Coronary artery (tissue), 2 donors: ENCODE data around the gene FARP2.
"Not testable (repeated sequence)": the region's sequence is repeated elsewhere in the genome, so short reads cannot be mapped to it uniquely, and the experiment has no call there.

Experiments used
- DNase-seq: peaks from one replicate; pipeline ENCODE4 v3.0.0-alpha.2; 2017; ENCODE audit warnings: low spot score
- H3K27ac ChIP-seq, 2 donors: fragments of 200-600 bp; sonication (generic); one replicate each; pipeline ENCODE4 v1.5.1; 2016 to 2019
- H3K4me3 ChIP-seq: fragments of 200-600 bp; sonication (generic); 2 replicates; pipeline ENCODE4 v1.5.1; 2016; ENCODE audit warnings: mild to moderate bottlenecking, moderate library complexity
- CTCF ChIP-seq: fragments of 200-600 bp; sonication (generic); IDR thresholded peaks from one replicate; pipeline ENCODE4 v1.5.1; 2019; ENCODE audit warnings: antibody characterized with exemption

The FARP2 gene

GRCh38 chr2:241364781-241365180, 8.7 kb downstream of the FARP2 start:
- no peak for DNase-seq
- Histone ChIP-seq H3K27ac (no peak overlapping the region), H3K4me3 (no peak overlapping the region)
- no peak for TF ChIP-seq CTCF

GRCh38 chr2:241366678-241367077, 10.6 kb downstream of the FARP2 start:
- TF ChIP-seq CTCF = no peak
- no peak for DNase-seq
- no peak overlapping the region for H3K4me3 ChIP-seq
- H3K27ac ChIP-seq = no peak overlapping the region

- no peak for TF ChIP-seq CTCF
- no peak for DNase-seq
- no peak overlapping the region for H3K27ac ChIP-seq
- no peak overlapping the region for H3K4me3 ChIP-seq
Measured at GRCh38 chr2:241368643-241369042, 12.6 kb downstream of the FARP2 start.

- no peak for TF ChIP-seq CTCF
- no peak overlapping the region for H3K4me3 ChIP-seq
- peak overlapping the region in 1 of 2 donors; percentile 17 for H3K27ac ChIP-seq
- no peak for DNase-seq
Measured at GRCh38 chr2:241372361-241372992, 16.4 kb downstream of the FARP2 start.

- no peak for DNase-seq
- TF ChIP-seq CTCF = no peak
- Histone ChIP-seq H3K4me3 (no peak overlapping the region), H3K27ac (no peak overlapping the region)
Measured at GRCh38 chr2:241373446-241373845, 17.4 kb downstream of the FARP2 start.

GRCh38 chr2:241373906-241374305, 17.8 kb downstream of the FARP2 start:
- H3K27ac ChIP-seq, DNase-seq, H3K4me3 ChIP-seq: not testable (repeated sequence)

GRCh38 chr2:241375300-241375699, 19.2 kb downstream of the FARP2 start:
- TF ChIP-seq CTCF = no peak
- Histone ChIP-seq H3K4me3 (no peak overlapping the region), H3K27ac (no peak overlapping the region)
- DNase-seq = no peak
